ENCODE data around the gene EPHA4.

EPHA4 gene

DNA sequence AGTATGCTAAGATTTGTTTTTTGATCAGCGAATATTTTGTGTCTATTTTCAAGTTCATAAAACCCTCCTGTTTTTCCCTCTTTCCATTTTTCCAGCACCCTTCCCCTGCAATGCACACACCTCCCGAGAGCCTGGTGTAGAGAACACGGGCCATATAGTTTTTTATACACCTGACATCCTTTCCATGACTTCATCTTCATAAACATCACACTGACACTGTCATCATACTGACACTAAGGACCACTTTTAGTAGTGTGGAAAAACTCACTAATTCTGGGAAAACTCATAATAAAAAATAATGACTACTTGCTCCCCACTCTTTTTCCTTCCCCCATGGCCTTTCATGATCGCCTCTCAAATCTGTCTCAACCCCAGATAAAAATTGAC lies 70.2 kb downstream of the EPHA4 start:
- DNase-seq, result no peak

DNA sequence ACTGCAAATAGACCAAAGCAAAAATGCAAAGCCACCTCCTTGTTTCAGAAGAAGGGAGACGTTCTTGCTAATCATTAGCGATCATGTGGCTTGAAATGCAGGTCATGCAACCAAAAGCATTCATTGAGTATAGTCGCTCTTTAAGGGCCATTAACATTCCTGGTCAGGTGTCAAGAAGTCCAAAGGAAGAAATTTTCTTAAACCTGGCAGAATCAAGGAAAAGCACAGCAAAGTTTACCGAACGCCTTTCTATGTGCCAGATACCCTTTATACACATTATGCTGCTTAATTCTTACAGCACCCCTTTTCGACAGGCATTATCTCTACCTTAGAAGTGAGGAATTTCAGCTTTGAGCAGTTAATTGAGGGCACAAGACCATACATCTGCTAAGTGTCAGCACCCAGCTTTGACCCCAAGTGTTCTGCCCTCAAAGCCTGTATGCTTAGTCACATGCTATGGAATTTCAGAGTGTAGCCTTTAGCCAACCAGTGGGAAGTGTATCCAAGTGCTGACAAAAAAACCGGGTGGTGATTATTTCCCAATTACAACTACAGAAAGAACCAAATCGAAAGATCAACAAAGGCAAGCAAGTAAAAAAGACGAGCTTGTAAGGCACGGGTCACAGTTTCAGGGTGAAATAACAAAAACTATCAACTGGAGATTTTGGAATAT lies 70.8 kb downstream of the EPHA4 start:
- DNase-seq, result no peak

DNA sequence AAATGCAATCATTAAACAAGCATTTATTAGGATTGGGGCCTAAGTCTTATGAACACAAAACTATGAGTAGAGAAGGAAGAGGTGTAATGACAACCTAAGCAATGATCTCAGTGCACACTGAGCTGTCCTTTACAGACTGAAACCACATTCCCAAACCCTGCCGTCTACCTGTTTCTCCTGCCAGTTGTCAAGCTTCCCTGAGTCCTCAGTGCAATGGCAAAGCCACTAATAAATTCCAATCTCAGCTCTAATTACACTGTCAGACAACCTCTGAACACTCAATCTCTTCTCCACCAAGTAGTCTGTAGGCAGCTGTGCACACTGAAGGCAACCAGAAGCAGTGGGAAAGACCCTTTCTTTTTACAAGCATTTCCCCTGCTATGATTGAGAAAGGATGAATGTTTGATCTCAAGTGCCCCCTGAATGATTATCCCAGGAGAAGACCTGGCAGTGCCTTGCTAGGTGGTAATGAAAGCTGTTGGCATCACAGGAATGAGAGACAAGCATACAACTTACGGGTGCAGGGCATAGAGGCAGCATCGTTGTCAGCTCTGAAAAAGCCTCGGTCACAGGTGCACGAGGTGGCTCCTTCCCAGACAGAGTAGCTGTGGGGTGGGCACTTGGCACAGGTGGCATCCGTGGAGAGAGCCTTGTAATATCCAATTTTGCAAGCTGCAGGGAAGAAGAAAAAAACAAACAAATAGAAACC lies 71.4 kb downstream of the EPHA4 start:
- no peak for DNase-seq

DNA sequence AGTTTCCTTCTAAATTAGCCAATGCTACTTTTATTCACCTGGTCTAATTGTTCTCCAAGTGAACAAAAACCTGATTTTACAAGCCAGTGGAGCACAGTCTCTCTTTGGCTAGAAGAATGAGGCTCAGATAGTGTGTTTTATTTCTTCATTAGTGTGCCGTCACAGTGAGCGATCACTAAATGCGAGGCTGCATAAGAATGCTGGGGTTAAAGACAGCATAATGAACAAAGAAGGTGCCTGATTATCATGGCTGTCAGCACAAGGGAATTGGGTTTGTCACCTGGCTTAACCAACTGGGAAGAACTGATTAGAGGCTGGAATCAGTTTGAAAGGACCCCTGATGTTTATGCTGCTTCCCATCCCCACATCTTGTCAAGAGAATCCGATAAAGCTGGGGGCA lies 76.4 kb downstream of the EPHA4 start:
- DNase-seq, result no peak

DNA sequence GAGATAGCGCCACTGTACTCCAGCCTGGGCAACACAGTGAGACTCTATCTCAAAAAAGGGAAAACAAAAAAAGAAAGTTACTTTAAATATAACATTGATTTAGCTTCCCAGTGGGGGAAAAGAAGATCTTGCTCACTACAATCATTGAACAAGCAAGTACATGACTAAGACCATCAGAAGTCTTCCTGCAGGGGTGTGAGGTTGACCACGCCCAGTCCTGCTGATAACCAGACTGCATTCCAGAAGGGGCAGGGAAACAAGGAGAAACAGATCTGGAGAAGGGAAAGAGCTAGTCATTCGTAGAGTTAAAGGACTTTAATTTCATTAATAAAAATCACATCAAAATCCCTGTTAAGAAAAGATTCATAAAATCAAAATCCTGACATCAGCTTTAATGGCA lies 77.5 kb downstream of the EPHA4 start:
- DNase-seq, result no peak

DNA sequence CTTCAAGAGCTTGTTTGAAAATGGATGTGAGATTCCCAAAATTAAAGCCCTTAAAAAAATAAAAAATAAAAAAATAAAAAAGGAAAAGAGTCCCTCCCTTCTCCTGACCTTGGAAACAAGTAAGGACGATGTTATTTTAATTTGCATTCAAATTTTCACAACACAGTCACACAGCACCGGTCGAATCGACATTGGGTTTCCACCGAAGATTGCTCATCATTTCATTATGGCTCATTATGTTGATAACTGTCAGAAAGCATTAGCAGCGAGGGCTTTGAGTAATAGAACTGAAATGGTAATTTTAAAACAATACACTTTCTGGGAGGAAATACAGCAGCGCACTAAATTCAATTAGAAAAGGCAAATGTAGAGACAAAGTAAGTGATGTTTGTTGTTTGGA lies 78.7 kb downstream of the EPHA4 start:
- no peak for DNase-seq

DNA sequence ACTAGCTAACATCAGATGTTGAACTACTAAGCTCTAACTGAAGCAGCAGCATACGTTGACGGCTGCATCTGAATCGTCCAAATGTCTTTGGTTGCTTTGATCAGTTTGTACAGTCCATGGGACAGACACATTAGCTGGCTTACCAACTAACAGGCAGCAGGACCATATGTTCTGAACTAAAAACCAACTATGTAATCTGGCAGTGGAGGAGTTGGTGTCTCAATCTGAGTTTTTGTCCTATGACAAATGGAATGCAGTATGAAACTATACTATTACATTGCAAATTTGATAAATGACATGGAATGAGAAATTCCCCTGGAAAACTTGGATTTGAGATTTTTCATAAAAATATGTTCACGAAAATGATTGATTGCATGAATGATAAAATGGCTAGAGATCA lies 79.5 kb downstream of the EPHA4 start:
- DNase-seq, result no peak

DNA sequence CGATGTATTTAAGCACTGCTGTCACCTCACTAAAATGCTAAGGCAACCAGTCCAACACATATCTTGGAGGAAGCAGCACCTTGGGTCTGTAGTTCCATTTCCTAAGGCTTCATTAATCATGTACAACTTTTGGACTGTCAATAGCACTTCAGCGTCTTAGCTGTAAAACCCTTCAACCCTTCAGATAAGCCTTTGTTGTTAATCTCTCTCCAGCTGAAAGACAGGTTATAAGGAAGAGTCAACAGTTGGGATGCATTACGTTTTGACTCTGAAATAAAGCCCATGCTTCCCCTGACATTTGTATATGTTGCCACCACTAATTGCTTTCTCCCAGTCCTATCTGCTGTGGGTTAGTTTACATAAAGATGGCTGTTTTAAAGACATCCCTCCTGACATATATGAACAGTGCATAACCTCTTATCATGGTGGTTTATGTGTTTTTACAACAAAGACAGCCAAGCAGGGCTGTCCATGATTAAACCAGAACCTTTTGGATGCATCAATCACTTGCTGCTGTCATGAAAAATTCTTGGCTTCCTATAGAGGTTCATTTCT lies 81.5 kb downstream of the EPHA4 start:
- DNase-seq, result peak; percentile 23

DNA sequence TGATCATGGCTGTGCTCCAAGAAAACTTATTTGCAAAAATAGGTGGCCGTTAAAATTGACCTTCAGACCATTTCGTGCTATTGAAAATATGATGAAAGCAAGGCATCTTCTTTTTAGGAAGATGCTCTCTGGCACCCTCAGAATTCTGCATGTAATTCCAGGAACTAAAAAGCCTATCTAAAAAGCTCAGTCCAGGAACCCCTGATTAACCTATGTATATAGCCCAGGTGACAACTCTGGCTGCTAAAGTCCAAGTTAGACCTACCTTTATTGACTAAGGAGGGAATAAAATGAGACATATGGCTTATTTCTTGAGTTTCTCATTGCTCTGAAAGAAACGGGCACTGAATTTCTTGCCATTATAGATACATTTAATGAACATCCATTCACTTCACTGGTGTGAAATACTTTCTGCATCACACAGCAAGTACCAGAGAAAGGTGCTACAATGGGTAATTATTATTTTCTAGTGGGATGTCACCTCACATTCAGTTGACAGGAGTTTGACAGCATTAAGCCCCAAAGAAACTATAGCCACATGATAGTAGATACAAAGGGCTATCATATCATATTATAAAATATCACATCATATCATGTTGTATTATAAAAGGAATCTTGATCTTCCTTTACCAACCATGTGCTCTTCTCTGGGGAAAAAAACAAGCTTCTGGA lies 83.8 kb downstream of the EPHA4 start:
- DNase-seq, result peak; percentile 87

DNA sequence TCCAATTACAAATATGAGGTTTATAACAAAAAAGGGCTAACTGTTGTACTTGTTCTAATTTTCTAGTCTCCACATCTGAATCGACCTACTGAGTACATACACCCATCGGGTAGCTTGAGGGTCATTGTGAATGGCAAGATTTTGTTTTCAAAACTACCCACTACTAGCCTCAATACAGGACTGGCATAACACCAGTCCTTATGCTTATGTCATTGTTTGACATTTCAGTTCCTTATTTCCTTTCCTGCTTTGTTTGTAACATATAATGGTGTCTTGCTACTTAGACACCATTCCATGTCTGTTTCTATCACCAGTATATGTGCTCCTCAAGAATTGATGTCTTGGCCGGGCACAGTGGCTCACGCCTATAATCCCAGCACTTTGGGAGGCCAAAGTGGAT lies 86.0 kb downstream of the EPHA4 start:
- peak; percentile 38 for DNase-seq

DNA sequence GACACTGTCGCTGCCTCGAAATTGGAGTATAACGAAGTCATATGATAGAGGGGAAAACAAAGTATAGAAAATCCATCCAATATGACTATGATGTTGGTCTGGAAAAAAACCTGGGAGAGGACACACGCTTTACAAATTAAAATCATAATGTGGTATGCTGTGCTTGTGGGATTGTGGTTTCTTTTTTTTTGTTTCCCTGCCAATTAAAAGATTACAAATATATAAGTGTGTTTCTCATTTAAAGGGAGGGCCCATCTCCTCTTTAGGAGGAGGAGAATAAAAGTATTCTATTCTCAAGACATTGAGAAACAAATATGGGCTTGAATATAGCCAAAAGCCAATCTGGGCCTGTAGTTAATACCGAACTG lies 86.6 kb downstream of the EPHA4 start:
- no peak for DNase-seq

DNA sequence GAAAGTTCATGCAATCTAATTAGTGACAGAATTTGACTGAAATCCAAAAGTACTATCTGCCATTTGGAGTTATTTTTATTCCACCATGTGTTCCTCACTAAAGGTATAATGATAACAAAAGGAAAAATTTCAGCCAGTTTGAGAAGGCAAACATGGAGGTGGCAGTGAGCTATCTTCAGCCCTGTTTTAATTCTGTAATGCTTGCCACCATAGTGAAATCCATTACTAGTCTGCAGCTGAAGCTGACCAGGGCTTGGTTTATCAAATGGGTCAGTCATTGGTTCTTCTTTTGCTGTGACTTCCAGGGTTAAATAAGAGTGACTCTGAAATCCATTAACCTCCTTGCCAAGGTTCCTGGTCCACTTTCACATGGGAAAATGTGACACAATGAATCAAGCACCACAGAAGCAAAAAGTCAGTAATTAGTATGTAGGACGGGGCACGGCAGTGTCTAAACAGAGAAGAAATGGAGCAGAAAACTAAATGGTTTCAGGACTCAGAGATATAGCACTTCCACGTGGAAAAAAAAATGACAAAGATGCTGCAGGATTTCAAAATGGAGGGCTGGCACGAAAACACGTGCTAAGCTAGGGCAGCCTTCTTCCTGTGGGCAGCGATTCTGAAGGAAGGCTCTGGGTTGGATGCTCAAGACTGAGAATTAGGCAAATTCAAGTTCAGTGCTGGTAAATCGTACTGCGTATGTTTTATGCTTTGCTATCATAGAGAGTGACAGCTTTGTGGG lies 87.2 kb downstream of the EPHA4 start:
- peak; percentile 12 for DNase-seq

DNA sequence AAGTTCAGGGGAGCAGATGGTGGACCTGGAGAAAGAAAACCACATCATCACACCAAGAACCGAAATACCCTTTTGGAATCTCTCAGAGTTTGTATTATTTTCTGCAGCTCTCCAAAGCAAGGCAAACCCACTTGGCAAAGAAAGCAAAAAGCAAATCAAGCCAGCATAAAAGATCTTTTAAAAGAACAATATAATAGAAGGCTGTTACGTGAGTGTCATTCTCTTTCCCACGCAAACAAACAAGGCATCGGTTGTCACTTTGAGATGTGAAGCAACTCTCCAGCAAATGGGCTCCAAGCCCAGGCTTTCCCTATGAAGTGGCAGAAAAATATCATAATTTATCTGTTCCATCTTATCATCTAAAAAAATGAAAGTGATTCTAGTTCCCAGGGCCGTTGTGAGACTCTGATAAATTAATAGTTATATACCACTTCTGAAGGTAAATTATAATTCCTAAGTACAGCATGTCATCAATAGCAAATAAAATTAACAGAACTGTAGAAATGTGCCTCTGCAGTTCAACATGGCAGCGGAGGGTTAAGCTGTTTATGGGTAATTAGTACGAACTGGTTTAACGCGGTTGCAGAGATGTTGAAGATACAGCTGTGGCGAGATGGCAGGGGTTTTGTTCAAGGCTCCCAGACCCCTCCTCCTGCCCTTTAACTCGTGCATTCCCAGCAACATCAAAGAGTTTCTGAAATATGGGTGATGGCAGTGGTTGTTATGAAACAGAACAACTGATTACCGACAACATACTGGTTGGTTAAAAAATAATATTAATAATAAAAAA lies 89.2 kb downstream of the EPHA4 start:
- DNase-seq, result no peak

DNA sequence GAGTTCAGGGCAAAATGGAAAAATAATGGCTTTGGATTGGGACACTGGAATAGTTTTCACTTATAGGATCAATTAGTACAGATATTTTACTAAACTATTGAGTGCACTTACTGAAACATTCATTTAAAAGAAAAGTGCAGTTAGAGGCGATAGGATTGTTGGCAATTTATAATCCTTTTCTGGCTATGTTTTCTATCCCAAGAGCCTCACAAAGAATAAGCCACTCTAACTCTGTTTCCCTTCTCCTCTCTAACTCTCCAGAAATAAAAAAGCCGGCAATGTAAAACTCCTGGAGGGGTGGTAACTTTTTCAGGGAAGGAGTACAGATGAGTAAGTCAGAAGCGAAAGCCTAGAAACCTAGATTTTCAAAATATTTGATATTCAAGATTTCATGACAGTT lies 91.3 kb downstream of the EPHA4 start:
- DNase-seq, result no peak

DNA sequence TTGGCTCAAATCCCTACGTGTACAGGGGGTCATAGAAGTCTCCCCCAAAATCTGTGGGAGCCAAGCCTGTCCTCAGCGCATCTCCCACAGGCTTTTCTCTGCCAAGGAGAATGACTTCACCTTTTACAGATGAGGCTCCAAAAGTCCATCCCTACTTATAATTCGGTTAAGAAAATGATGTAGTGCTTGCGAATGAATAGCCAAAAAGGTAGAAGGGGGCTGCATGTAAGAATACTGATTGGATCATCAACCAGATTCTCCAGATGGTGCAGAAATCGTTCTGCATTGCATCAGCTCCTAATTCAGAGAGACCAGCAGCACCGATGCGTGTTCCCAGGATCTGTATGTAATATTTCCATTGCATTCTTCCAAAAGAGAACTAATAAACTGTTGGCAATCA lies 91.9 kb downstream of the EPHA4 start:
- DNase-seq, result no peak

DNA sequence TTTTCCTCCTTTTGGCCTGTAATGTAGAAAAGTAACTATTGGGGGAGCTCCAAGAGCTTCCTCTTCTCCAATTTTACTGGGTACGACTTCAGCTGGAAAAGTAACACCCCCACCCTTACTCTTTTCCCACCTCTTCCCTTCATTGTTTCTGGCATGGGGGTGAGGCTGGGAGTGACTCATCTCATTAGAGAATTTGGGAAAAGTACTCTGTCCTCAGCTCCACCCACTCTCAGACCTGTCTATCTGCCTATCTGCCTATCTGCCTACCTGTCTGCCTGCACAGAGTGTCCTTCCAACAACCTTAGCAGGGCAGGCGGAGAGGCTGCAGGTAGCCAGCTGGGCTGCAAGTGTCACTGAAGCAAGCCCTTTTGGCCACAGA lies 93.6 kb downstream of the EPHA4 start:
- peak; percentile 76 for DNase-seq

DNA sequence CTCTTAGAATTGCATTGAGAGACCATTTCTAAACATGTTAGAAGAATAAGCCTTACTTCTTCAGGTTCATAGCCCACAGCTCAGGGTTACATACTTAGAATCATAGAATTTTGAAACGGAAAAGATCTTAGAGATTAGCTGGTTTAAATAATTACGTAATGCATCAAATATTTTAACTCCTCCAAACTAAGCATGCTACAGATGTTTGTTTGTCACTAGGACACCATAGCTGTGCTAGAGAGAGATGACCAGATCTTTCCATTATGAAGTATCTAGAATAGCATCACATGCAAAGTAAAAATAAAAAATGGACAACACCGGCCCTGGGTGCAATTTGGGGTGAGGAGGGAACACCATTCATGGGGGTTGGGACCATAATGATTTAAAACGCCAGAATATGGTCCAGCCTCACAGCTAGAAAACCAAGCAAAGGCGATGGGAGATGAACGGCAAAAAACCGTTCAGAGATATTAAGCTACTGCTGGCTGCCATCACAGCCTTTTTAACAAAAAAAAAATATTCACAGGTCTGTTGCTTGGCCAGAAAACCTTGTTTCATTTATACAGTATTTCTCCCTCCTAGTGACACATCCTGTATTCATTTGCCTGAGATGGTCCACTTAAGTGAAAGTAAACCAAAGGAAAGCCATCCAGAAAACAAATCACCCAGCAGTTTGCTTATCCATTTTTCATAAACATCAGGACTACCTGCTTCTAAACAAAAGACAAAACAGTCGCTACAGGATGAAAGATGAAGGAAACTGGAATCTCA lies 94.2 kb downstream of the EPHA4 start:
- no peak for DNase-seq

DNA sequence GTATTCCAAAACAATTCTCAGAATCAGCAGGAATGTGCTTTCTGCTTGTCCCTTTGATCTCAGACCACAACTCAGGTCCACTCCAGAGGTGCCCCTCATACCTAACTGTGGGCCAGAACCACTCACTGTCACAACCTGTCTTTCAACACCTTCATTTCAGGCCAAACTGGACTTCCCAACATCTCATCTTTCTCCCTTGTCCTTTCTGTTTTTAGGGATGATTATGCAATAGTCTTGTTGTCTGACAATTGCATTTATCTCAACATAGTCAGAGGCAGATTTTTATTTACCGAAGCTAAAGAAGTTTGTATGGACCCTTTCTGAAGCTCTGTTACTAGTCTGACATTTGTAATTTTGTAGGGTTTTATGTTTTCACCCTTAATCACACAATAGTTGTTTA lies 95.9 kb downstream of the EPHA4 start:
- DNase-seq, result peak; percentile 65

DNA sequence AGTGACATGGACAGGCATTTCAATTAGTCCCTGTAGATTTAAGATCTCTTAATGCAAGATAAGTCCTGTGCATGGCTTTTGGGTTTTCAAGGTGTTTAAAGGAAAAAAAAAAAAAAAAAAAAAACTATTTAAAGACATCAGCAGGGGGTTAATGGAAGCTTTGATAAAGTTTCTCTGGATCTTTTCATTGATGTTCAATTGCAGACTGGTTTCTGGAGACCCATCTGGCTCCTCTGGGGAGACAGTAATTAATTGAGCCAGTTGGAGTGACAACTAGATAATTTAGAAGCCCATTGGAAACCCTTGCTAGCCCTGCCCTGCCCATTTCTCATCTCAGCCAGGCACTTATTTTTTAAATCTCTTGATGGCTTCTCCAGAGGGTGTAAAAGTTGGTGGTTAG lies 98.7 kb downstream of the EPHA4 start:
- DNase-seq, result peak; percentile 86

DNA sequence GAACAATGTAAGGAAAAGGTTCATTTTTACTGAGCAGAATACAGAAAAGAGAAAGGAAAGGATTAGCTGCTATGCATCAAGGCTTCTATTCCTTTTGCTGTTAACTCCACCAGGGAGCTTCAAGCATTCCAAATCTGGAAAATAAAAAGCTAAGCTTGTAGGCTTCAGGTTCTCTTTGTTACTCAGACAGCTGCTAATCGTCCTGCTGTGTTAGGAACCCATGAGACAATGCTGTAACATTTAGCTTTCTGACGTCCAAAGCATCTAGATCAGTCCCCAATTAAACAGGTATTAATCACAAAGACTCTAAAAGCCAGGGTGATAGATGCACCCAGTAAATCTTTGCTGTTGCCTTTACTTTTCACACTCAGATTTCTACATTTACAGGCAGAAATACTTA lies 103.8 kb downstream of the EPHA4 start:
- DNase-seq, result peak; percentile 42

DNA sequence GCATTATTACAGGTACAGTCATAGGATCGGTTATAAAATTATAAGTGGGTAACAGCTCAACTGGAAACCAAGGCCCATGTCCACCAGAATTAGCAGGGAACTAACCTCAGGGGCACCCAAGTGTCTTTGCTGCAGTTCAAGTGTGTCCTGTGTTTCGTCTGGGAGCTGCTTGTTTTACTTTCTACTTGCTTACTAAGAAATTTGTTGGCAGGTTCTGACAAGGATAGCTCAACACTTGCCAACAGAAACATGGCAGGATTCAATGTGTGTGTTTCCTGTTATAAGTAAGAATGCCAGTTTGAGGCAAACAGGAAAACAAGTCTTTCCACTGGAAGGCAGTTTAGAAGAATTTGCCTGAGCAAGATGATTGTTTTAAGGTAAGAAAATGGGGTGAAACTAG lies 104.5 kb downstream of the EPHA4 start:
- DNase-seq, result no peak

DNA sequence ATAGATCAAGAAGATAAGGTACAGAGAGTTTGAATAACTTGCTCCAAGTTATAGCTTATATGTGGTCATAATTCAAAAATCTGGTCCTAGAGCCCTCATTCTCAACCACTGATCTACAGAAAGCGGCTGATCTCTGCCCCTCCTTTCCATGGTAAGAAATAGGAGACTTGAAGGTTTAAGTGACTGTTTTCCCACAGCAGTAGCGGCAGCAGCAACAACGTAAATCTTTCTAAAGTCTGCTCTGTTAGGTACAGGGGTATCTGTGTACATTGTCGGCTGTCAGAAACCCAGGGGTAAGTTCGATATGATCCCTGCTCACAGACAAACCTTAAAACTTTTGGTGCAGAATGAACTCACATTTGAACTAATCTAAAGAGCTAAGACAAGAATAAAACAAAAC lies 105.4 kb downstream of the EPHA4 start:
- DNase-seq, result peak; percentile 22

All from NCI-H69 (cell line).